Lung microvascular endothelial cell (primary cell): Measurements from ENCODE around the gene STAT1. TPM values are rescaled to one million over a fixed set of nuclear protein-coding genes. Genes with fewer than 3 reads are reported as not detected.
"Not testable (repeated sequence)": the region's sequence is repeated elsewhere in the genome, so short reads cannot be mapped to it uniquely, and the experiment has no call there.

Experiments used
- DNase-seq, 2 donors: peaks; one replicate each; pipeline versions ENCODE4 v3.0.0 to v3.0.0-alpha.2; 2010; ENCODE audit warnings: low read depth in 2 of 2
- total RNA-seq: library from RNA; depleted of rRNA; stranded (reverse); fragments of >200 nt; gene quantifications from 2 replicates; pipeline ENCODE4 v1.2.1, GENCODE V29; 2014

STAT1 gene
- total RNA-seq, 1 donor from 2014 or later = 124 TPM

GRCh38 chr2:190963088-190963487 is 50.9 kb downstream of the STAT1 start:
- no peak for DNase-seq

GRCh38 chr2:190961918-190962487 is 52.0 kb downstream of the STAT1 start:
- DNase-seq = no peak

- DNase-seq = not testable (repeated sequence)
Measured at GRCh38 chr2:190961117-190961516, 52.9 kb downstream of the STAT1 start.

- no peak for DNase-seq
Measured at GRCh38 chr2:190959911-190960788, 53.8 kb downstream of the STAT1 start.

GRCh38 chr2:190953257-190953656 is 60.7 kb downstream of the STAT1 start:
- DNase-seq = no peak

GRCh38 chr2:190950566-190950991 is 63.4 kb downstream of the STAT1 start:
- DNase-seq = no peak

- peak in 1 of 2 donors; percentile 86 for DNase-seq
Measured at GRCh38 chr2:190948671-190949070, 65.3 kb downstream of the STAT1 start.

- peak; percentile 58 to 94 for DNase-seq
Measured at GRCh38 chr2:190947711-190948251, 66.2 kb downstream of the STAT1 start.

- DNase-seq = peak; percentile 61 to 89
Measured at GRCh38 chr2:190947141-190947540, 66.8 kb downstream of the STAT1 start.

GRCh38 chr2:190943706-190944105 is 70.3 kb downstream of the STAT1 start:
- no peak for DNase-seq

GRCh38 chr2:190942697-190943096 is 71.3 kb downstream of the STAT1 start:
- no peak for DNase-seq

- no peak for DNase-seq
Measured at GRCh38 chr2:190941571-190941970, 72.4 kb downstream of the STAT1 start.

GRCh38 chr2:190940454-190940853 is 73.5 kb downstream of the STAT1 start:
- peak in 1 of 2 donors; percentile 47 for DNase-seq

GRCh38 chr2:190938771-190939335 is 75.1 kb downstream of the STAT1 start:
- no peak for DNase-seq

GRCh38 chr2:190935054-190935453 is 78.9 kb downstream of the STAT1 start:
- DNase-seq = no peak

GRCh38 chr2:190933361-190933760 is 80.6 kb downstream of the STAT1 start:
- no peak for DNase-seq

- no peak for DNase-seq
Measured at GRCh38 chr2:190932514-190932913, 81.5 kb downstream of the STAT1 start.

GRCh38 chr2:190930411-190930810 is 83.6 kb downstream of the STAT1 start:
- DNase-seq = no peak

- no peak for DNase-seq
Measured at GRCh38 chr2:190929919-190930318, 84.1 kb downstream of the STAT1 start.

- DNase-seq = no peak
Measured at GRCh38 chr2:190927301-190927700, 86.7 kb downstream of the STAT1 start.

- no peak for DNase-seq
Measured at GRCh38 chr2:190922376-190922775, 91.6 kb downstream of the STAT1 start.

GRCh38 chr2:190920085-190920484 is 93.9 kb downstream of the STAT1 start:
- DNase-seq = peak in 1 of 2 donors; percentile 37
